Spleen (tissue), 11 donors: ENCODE results near the gene CORIN. TPM values are rescaled to one million over a fixed set of nuclear protein-coding genes. Genes with fewer than 3 reads are reported as not detected.
A peak's percentile ranks its signal among the peaks of the same experiment; 100 is the strongest.
"Not testable (repeated sequence)": the region's sequence is repeated elsewhere in the genome, so short reads cannot be mapped to it uniquely, and the experiment has no call there.

Experiments
- DNase-seq: peaks from one replicate; pipeline ENCODE4 v3.0.0-alpha.2; 2020
- H3K27ac ChIP-seq, 8 donors: fragments of 200-600 bp; sonication (generic) in 7 of 8; 1 replicate in 4 of 8; 2 replicates in 4 of 8; pipeline versions ENCODE4 v1.5.0 to v1.8.0; 2016 to 2021; ENCODE audit warnings: inconsistent platforms in 4 of 8, mild to moderate bottlenecking in 4 of 8, moderate library complexity in 1 of 8
- H3K27me3 ChIP-seq, 7 donors: fragments of 200-600 bp; sonication (generic) in 6 of 7; replicated peaks in 1 of 7; 1 replicate in 4 of 7; 2 replicates in 3 of 7; pipeline versions ENCODE4 v1.5.0 to v1.8.0; 2016 to 2021; ENCODE audit warnings: inconsistent platforms in 3 of 7, mild to moderate bottlenecking in 1 of 7
- H3K36me3 ChIP-seq, 6 donors: fragments of 200-600 bp; sonication (generic) in 5 of 6; 1 replicate in 4 of 6; 2 replicates in 2 of 6; pipeline versions ENCODE4 v1.5.0 to v1.8.0; 2016 to 2021; ENCODE audit warnings: inconsistent platforms in 2 of 6
- H3K4me1 ChIP-seq, 6 donors: fragments of 200-600 bp; sonication (generic) in 5 of 6; 1 replicate in 3 of 6; 2 replicates in 3 of 6; pipeline versions ENCODE4 v1.5.0 to v1.8.0; 2016 to 2021; ENCODE audit warnings: inconsistent platforms in 3 of 6
- H3K4me3 ChIP-seq, 8 donors: fragments of 200-600 bp; sonication (generic) in 7 of 8; 1 replicate in 4 of 8; 2 replicates in 4 of 8; pipeline versions ENCODE4 v1.5.0 to v1.8.0; 2016 to 2021; ENCODE audit warnings: inconsistent platforms in 4 of 8, mild to moderate bottlenecking in 4 of 8, moderate library complexity in 2 of 8
- H3K9me3 ChIP-seq, 8 donors: fragments of 200-600 bp; sonication (generic) in 7 of 8; 1 replicate in 4 of 8; 2 replicates in 4 of 8; pipeline versions ENCODE4 v1.5.0 to v1.8.0; 2016 to 2021; ENCODE audit warnings: inconsistent platforms in 4 of 8
- CTCF ChIP-seq, 11 experiments: fragments of 200-600 bp in 7 of 11; fragments of 450-650 bp in 4 of 11; sonication (generic) in 4 of 11; IDR thresholded peaks in 8 of 11; conservative IDR thresholded peaks in 3 of 11; 1 replicate in 7 of 11; 2 replicates in 4 of 11; pipeline versions ENCODE4 v1.4.0 to v1.8.0; 2016 to 2021; ENCODE audit warnings: antibody characterized with exemption in 11 of 11, inconsistent platforms in 4 of 11, mild to moderate bottlenecking in 1 of 11
- POLR2A ChIP-seq, 3 donors: fragments of 450-650 bp; IDR thresholded peaks; one replicate each; pipeline ENCODE4 v1.5.1; 2017; ENCODE audit warnings: antibody characterized with exemption in 3 of 3, mild to moderate bottlenecking in 1 of 3
- POLR2AphosphoS5 ChIP-seq, 3 donors: sonication (generic); formaldehyde crosslinking; IDR thresholded peaks; one replicate each; pipeline ENCODE4 v1.5.1; 2017; ENCODE audit warnings: antibody characterized with exemption in 3 of 3
- WGBS, 5 donors: extraction: QIAGEN DNeasy Blood & Tissue Kit in 3 of 5; methylation state at CpG; one replicate each; pipeline versions ENCODE4 v1.1.5 to v1.1.7; 2013 to 2018; 5-methylcytosine and 5-hydroxymethylcytosine counted together
- intact Hi-C: fragments of 100-400 bp; cut with DNase I; formaldehyde crosslinking; loops from one replicate; pipeline ENCODE4 v1.15.0; 2023; ENCODE audit warnings: low total_unique reads
- polyA plus RNA-seq, 3 donors: library from polyadenylated mRNA; stranded (reverse); fragments of 200-250 nt; gene quantifications; one replicate each; pipeline ENCODE4 v1.2.1, GENCODE V29; 2013
- total RNA-seq, 7 donors: library from RNA; depleted of rRNA in 3 of 7; stranded (reverse); fragments of >200 nt in 3 of 7; fragmentation: NEBNext Ultra II Directional in 4 of 7; extraction: Animal tissue kit (Norgen Biotek cat#: 25700) in 4 of 7; gene quantifications; one replicate each; pipeline versions ENCODE4 v1.1.0 to v1.2.1, GENCODE V29; 2016 to 2021
- donor health status: healthy with polysubstance abuse.
- donor health status: DM: no; HTN: no; CAD: no; lungs with moderate emphysema.
- donor health status: DM: no; HTN: no; CAD: no.
- donor health status: Bipolar disorder and iron deficiency.
- donor health status: healthy.
- donor health status: DM: no; HTN: no; CAD: no.
- donor health status: DM: yes; HTN: yes; CAD: no.

Gene CORIN
- total and polyA plus RNA-seq, 10 donors: 0.23 to 12.3 (median 0.85) TPM

GRCh38 chr4:47692691-47693090 lies 145.2 kb downstream of the CORIN start:
- H3K27ac ChIP-seq: no peak overlapping the region
- no peaks in the 10 kb centered on the region for H3K36me3 ChIP-seq
- intact Hi-C loops: no loop called here
- peaks cover 0 to 4% (median 0%) of the 10 kb centered on the region in 7 donors for H3K27me3 ChIP-seq
- WGBS, 5 donors: 67 to 79% (median 70%) methylated on average over 7 of the region's 7 CpGs
- DNase-seq: no peak
- H3K9me3 ChIP-seq: no peaks in the 10 kb centered on the region
- no peak overlapping the region for H3K4me3 ChIP-seq
- TF ChIP-seq CTCF (IDR thresholded peaks at IDR 0.05 in 8 of 11, conservative IDR thresholded peaks at IDR 0.05 in 3 of 11): no peak
- H3K4me1 ChIP-seq: no peaks in the 10 kb centered on the region

- H3K9me3 ChIP-seq, H3K4me3 ChIP-seq, H3K4me1 ChIP-seq, H3K36me3 ChIP-seq, H3K27me3 ChIP-seq, DNase-seq, intact Hi-C loops, H3K27ac ChIP-seq: not testable (repeated sequence)
- 69 to 86% (median 81%) methylated on average over 1 of the region's 1 CpG for WGBS, 5 donors
Observed at GRCh38 chr4:47691757-47692383, 146.0 kb downstream of the CORIN start.

GRCh38 chr4:47690611-47691010 lies 147.3 kb downstream of the CORIN start:
- WGBS, 5 donors: 67 to 86% (median 79%) methylated on average over 3 of the region's 3 CpGs
- DNase-seq: no peak
- TF ChIP-seq CTCF (IDR thresholded peaks at IDR 0.05 in 8 of 11, conservative IDR thresholded peaks at IDR 0.05 in 3 of 11): no peak
- no peak for TF ChIP-seq POLR2AphosphoS5 (IDR thresholded peaks at IDR 0.05)
- no peak for TF ChIP-seq POLR2A (IDR thresholded peaks at IDR 0.05)
- Histone ChIP-seq H3K4me1 (no peaks in the 10 kb centered on the region), H3K27me3 (peaks cover 0 to 4% (median 0%) of the 10 kb centered on the region in 7 donors), H3K36me3 (no peaks in the 10 kb centered on the region), H3K27ac (no peak overlapping the region), H3K4me3 (no peak overlapping the region), H3K9me3 (no peaks in the 10 kb centered on the region)
- intact Hi-C loops: no loop called here

- H3K9me3 ChIP-seq: no peaks in the 10 kb centered on the region
- TF ChIP-seq POLR2AphosphoS5 (IDR thresholded peaks at IDR 0.05) (no peak), POLR2A (IDR thresholded peaks at IDR 0.05) (no peak), CTCF (IDR thresholded peaks at IDR 0.05 in 8 of 11, conservative IDR thresholded peaks at IDR 0.05 in 3 of 11) (peak in 10 of 11 experiments; percentile 32 to 67 (median 58))
- DNase-seq: peak; percentile 76
- no peak overlapping the region for H3K4me3 ChIP-seq
- no peaks in the 10 kb centered on the region for H3K27me3 ChIP-seq
- no peaks in the 10 kb centered on the region for H3K4me1 ChIP-seq
- 44 to 51% (median 49%) methylated on average over 9 of the region's 9 CpGs for WGBS, 5 donors
- intact Hi-C loops: loop anchor here (10.0 kb wide), 1 partner anchor 248 kb away; no protein-coding TSS in a partner anchor
- H3K27ac ChIP-seq: no peak overlapping the region
- H3K36me3 ChIP-seq: no peaks in the 10 kb centered on the region
Observed at GRCh38 chr4:47686294-47686872, 151.5 kb downstream of the CORIN start.
